ENCODE data around the gene CCL21. TPM values are rescaled to one million over a fixed set of nuclear protein-coding genes. Genes with fewer than 3 reads are reported as not detected.

The CCL21 gene
- polyA plus RNA-seq, 1 experiment = not detected

GRCh38 chr9:34663303-34663605 is 46.7 kb downstream of the CCL21 start:
- DNase-seq (ENCODE audit: low read depth) = no peak
- ChIA-PET POLR2A (no interaction called here), CTCF (interaction anchor here (0.8 to 3.0 kb wide), 13 partner anchors 8 to 46 kb away, joined by 3 to 42 read pairs (median 5); partner anchors contain the start of genes GALT, IL11RA and SIGMAR1)
- Histone ChIP-seq H3K36me3 (ENCODE audit: control insufficient read depth, insufficient read depth, low read length) (peaks cover 7% of the 10 kb centered on the region), H3K27me3 (ENCODE audit: control insufficient read depth, insufficient read depth, low read length) (no peaks in the 10 kb centered on the region), H3K4me3 (ENCODE audit: low read depth, low read length) (no peak overlapping the region)
- TF ChIP-seq CTCF (IDR thresholded peaks at IDR 0.05; ENCODE audit: insufficient read depth, low read depth, low read length) = no peak

GRCh38 chr9:34662526-34663302 is 47.2 kb downstream of the CCL21 start, which contains the start of gene CCL27:
TSS of gene CCL27 (minus strand) at chr9:34662657. CDS start at chr9:34662633, 24 bp downstream.
- DNase-seq (ENCODE audit: low read depth) = no peak
- POLR2A ChIA-PET = no interaction called here

GRCh38 chr9:34659592-34660253 is 50.2 kb downstream of the CCL21 start:
- DNase-seq (ENCODE audit: low read depth) = no peak
- Histone ChIP-seq H3K27me3 (ENCODE audit: control insufficient read depth, insufficient read depth, low read length) (no peaks in the 10 kb centered on the region), H3K4me3 (ENCODE audit: low read depth, low read length) (no peak overlapping the region), H3K36me3 (ENCODE audit: control insufficient read depth, insufficient read depth, low read length) (peaks cover 4% of the 10 kb centered on the region)
- ChIA-PET POLR2A (no interaction called here), CTCF (interaction anchor here (1.0 to 3.4 kb wide), 5 partner anchors 12 to 43 kb away, joined by 3 to 9 read pairs (median 4); partner anchors contain the start of gene GALT)
- TF ChIP-seq CTCF (IDR thresholded peaks at IDR 0.05; ENCODE audit: insufficient read depth, low read depth, low read length) = no peak

More at GRCh38 chr9:34662526-34663302, 47.2 kb downstream of the CCL21 start, which contains the start of gene CCL27:
- CTCF ChIA-PET = interaction anchor here (0.7 to 3.0 kb wide), 14 partner anchors 8 to 49 kb away, joined by 3 to 42 read pairs (median 3); partner anchors contain the start of genes GALT, IL11RA and SIGMAR1
- no peaks in the 10 kb centered on the region for H3K27me3 ChIP-seq (ENCODE audit: control insufficient read depth, insufficient read depth, low read length)
- no peak for TF ChIP-seq CTCF (IDR thresholded peaks at IDR 0.05; ENCODE audit: insufficient read depth, low read depth, low read length)
- peaks cover 4% of the 10 kb centered on the region for H3K36me3 ChIP-seq (ENCODE audit: control insufficient read depth, insufficient read depth, low read length)
- no peak within 1 kb of the TSS for H3K4me3 ChIP-seq (ENCODE audit: low read depth, low read length)

Small RNA genes within 50 kb of the gene (small RNA-seq; reads per million reads assigned to genes)
- not detected for gene CCL27 (ENCODE audit: insufficient read length, low read depth, low replicate concordance)

Other genes with a start within 250 kb of the CCL21 start
- 0.11 TPM in 1 of 2 replicates, not detected in the other for gene ENHO, start 187.1 kb downstream of the CCL21 start, polyA plus RNA-seq (2011; rRNA removed)
- gene CNTFR, start 120.4 kb downstream of the CCL21 start, polyA plus RNA-seq (2011; rRNA removed) = 0.09 TPM in 1 of 2 replicates, not detected in the other
- gene RPP25L, start 98.0 kb downstream of the CCL21 start, polyA plus RNA-seq (2011; rRNA removed) = 32.9 and 38.8 TPM in 2 replicates
- 74.7 and 149 TPM in 2 replicates for gene DCTN3, start 89.6 kb downstream of the CCL21 start, polyA plus RNA-seq (2011; rRNA removed)
- gene ARID3C, start 81.1 kb downstream of the CCL21 start, polyA plus RNA-seq (2011; rRNA removed) = not detected in 2 replicates
- 65.4 and 95.5 TPM in 2 replicates for gene SIGMAR1, start 72.3 kb downstream of the CCL21 start, polyA plus RNA-seq (2011; rRNA removed)
- gene GALT, start 63.5 kb downstream of the CCL21 start, polyA plus RNA-seq (2011; rRNA removed) = 26.6 and 41.5 TPM in 2 replicates
- gene IL11RA, start 58.0 kb downstream of the CCL21 start, polyA plus RNA-seq (2011; rRNA removed) = 21.8 and 38.4 TPM in 2 replicates
- 0.11 and 0.12 TPM in 2 replicates for gene CCL27, start 47.5 kb downstream of the CCL21 start, polyA plus RNA-seq (2011; rRNA removed)
- not detected in 2 replicates for gene CCL19, start 18.9 kb downstream of the CCL21 start, polyA plus RNA-seq (2011; rRNA removed)
- gene PHF24, start 248.1 kb upstream of the CCL21 start, polyA plus RNA-seq (2011; rRNA removed) = 0.02 and 0.09 TPM in 2 replicates

All from BJ (cell line).